H1 (cell line): Measurements from ENCODE around the gene RNF113B. TPM values are rescaled to one million over a fixed set of nuclear protein-coding genes. Genes with fewer than 3 reads are reported as not detected.

Source experiments
- CTCF ChIA-PET: fragments of 300-600 bp; sonication (Branson Sonifier 250); formaldehyde crosslinking; loops from one replicate; lab custom pipeline; 2021; ENCODE audit not compliant: partially characterized antibody; lab: Charles Lee
- POLR2A ChIA-PET: fragments of 300-600 bp; sonication (Branson Sonifier 250); formaldehyde crosslinking; loops from one replicate; lab custom pipeline; 2021; ENCODE audit warnings: inconsistent platforms; ENCODE audit not compliant: partially characterized antibody; lab: Charles Lee
- DNase-seq, 2 experiments: peaks; one replicate each; pipeline versions ENCODE4 v3.0.0 to v3.0.0-alpha.2; 2010 to 2022; ENCODE audit warnings: low spot score in 2 of 2, low read depth in 1 of 2, mixed read lengths in 1 of 2
- FAIRE-seq: peaks from 2 replicates; lab custom pipeline; 2011; peaks lifted over from hg19 to GRCh38; lab: Jason Lieb, UNC
- H2AFZ ChIP-seq: 2 replicates; pipeline ENCODE4 v1.8.1; 2012; ENCODE audit warnings: low read length, inconsistent platforms
- H2AK5ac ChIP-seq: 2 replicates; pipeline ENCODE4 v1.6.1; 2013; ENCODE audit warnings: low read depth, low read length
- H2BK120ac ChIP-seq: replicated peaks from 2 replicates; pipeline ENCODE3; 2013; ENCODE audit warnings: low read depth, low read length, inconsistent platforms
- H2BK12ac ChIP-seq: 2 replicates; pipeline ENCODE4 v1.6.1; 2013; ENCODE audit warnings: low read depth, low read length
- H2BK15ac ChIP-seq: 2 replicates; pipeline ENCODE4 v1.6.1; 2013; ENCODE audit warnings: low read length
- H2BK20ac ChIP-seq: 2 replicates; pipeline ENCODE4 v1.6.1; 2013; ENCODE audit warnings: low read length
- H2BK5ac ChIP-seq: 2 replicates; pipeline ENCODE4 v1.6.1; 2013; ENCODE audit warnings: low read depth, low read length
- H3K14ac ChIP-seq: 2 replicates; pipeline ENCODE4 v1.6.1; 2013; ENCODE audit warnings: inconsistent platforms; ENCODE audit not compliant: insufficient read length
- H3K18ac ChIP-seq: 2 replicates; pipeline ENCODE4 v1.6.1; 2013; ENCODE audit warnings: low read length; ENCODE audit errors: extremely low read depth
- H3K23ac ChIP-seq: 2 replicates; pipeline ENCODE4 v1.6.1; 2013; ENCODE audit warnings: inconsistent platforms; ENCODE audit not compliant: insufficient read length
- H3K23me2 ChIP-seq: 2 replicates; pipeline ENCODE4 v1.6.1; 2013; ENCODE audit warnings: low read depth, low read length
- H3K27ac ChIP-seq: 2 replicates; pipeline ENCODE4 v1.6.1; 2011; ENCODE audit warnings: low read depth, low read length, inconsistent platforms
- H3K27me3 ChIP-seq, 4 experiments: replicated peaks in 1 of 4; 1 replicate in 1 of 4; 2 replicates in 3 of 4; pipeline versions ENCODE4 v1.6.1 to v1.8.1; 2011 to 2013; ENCODE audit warnings: low read length in 3 of 4, mild to moderate bottlenecking in 3 of 4, inconsistent platforms in 2 of 4, mixed read lengths in 2 of 4, moderate library complexity in 1 of 4; ENCODE audit not compliant: control insufficient read depth in 3 of 4, insufficient read depth in 3 of 4; ENCODE audit errors: extremely low read depth in 1 of 4
- H3K36me3 ChIP-seq, 4 experiments: 2 replicates each; pipeline versions ENCODE4 v1.6.1 to v1.8.1; 2011 to 2013; ENCODE audit warnings: mild to moderate bottlenecking in 4 of 4, low read length in 3 of 4, moderate library complexity in 2 of 4, control low read depth in 1 of 4, inconsistent platforms in 1 of 4; ENCODE audit not compliant: insufficient read depth in 4 of 4, control insufficient read depth in 2 of 4
- H3K4ac ChIP-seq: replicated peaks from 2 replicates; pipeline ENCODE3; 2013; ENCODE audit warnings: low read length, low read depth, mixed read lengths, inconsistent platforms; ENCODE audit not compliant: insufficient read length
- H3K4me1 ChIP-seq, 4 experiments: replicated peaks in 1 of 4; 1 replicate in 1 of 4; 2 replicates in 3 of 4; pipeline versions ENCODE4 v1.6.1 to v1.8.1; 2011 to 2013; ENCODE audit warnings: low read length in 3 of 4, inconsistent platforms in 2 of 4, mixed read lengths in 1 of 4; ENCODE audit not compliant: insufficient read depth in 4 of 4, control insufficient read depth in 3 of 4
- H3K4me2 ChIP-seq, 2 experiments: 2 replicates each; pipeline versions ENCODE4 v1.6.1 to v1.8.1; 2011 to 2013; ENCODE audit warnings: low read depth in 2 of 2, low read length in 2 of 2, control low read depth in 1 of 2, inconsistent platforms in 1 of 2, mild to moderate bottlenecking in 1 of 2; ENCODE audit not compliant: insufficient read depth in 1 of 2
- H3K4me3 ChIP-seq, 4 experiments: fragments of 200-600, 300-600 bp in 1 of 4; sonication (generic), shearing (Covaris generic), sonication (Bioruptor Twin) in 1 of 4; 2 replicates each; pipeline versions ENCODE4 v1.5.1 to v1.8.1; 2011 to 2016; ENCODE audit warnings: low read length in 4 of 4, low read depth in 3 of 4, control low read depth in 2 of 4, inconsistent platforms in 2 of 4, mild to moderate bottlenecking in 2 of 4, mixed read lengths in 1 of 4, moderate library complexity in 1 of 4; ENCODE audit not compliant: insufficient read depth in 2 of 4; ENCODE audit errors: extremely low read depth in 1 of 4
- H3K56ac ChIP-seq: replicated peaks from 2 replicates; pipeline ENCODE3; 2013; ENCODE audit warnings: low read depth, mild to moderate bottlenecking, mixed read lengths, low read length, inconsistent platforms; ENCODE audit not compliant: insufficient read length
- H3K79me1 ChIP-seq: 2 replicates; pipeline ENCODE4 v1.6.1; 2013; ENCODE audit warnings: low read depth, low read length, control low read depth
- H3K79me2 ChIP-seq, 2 experiments: 2 replicates each; pipeline versions ENCODE4 v1.6.1 to v1.8.1; 2012 to 2013; ENCODE audit warnings: low read length in 2 of 2, mild to moderate bottlenecking in 2 of 2, inconsistent platforms in 1 of 2; ENCODE audit not compliant: insufficient read depth in 2 of 2, control insufficient read depth in 1 of 2
- H3K9ac ChIP-seq, 4 experiments: replicated peaks in 1 of 4; 1 replicate in 1 of 4; 2 replicates in 3 of 4; pipeline versions ENCODE4 v1.6.1 to v1.8.1; 2011 to 2013; ENCODE audit warnings: low read depth in 3 of 4, low read length in 3 of 4, control low read depth in 2 of 4, mild to moderate bottlenecking in 2 of 4, moderate library complexity in 2 of 4, inconsistent platforms in 1 of 4; ENCODE audit errors: extremely low read depth in 1 of 4
- H3K9me3 ChIP-seq, 2 experiments: 2 replicates each; pipeline versions ENCODE4 v1.6.1 to v1.8.1; 2012 to 2013; ENCODE audit warnings: mild to moderate bottlenecking in 2 of 2, moderate library complexity in 2 of 2, control low read depth in 1 of 2, inconsistent platforms in 1 of 2, low read depth in 1 of 2, low read length in 1 of 2, mixed read lengths in 1 of 2; ENCODE audit not compliant: insufficient read depth in 2 of 2
- H4K20me1 ChIP-seq, 2 experiments: replicated peaks in 1 of 2; 2 replicates each; pipeline versions ENCODE3 to v1.8.1; 2011 to 2013; ENCODE audit warnings: inconsistent platforms in 2 of 2, low read length in 2 of 2, mild to moderate bottlenecking in 1 of 2; ENCODE audit not compliant: insufficient read depth in 2 of 2, control insufficient read depth in 1 of 2
- H4K5ac ChIP-seq: 2 replicates; pipeline ENCODE4 v1.6.1; 2013; ENCODE audit warnings: low read length, low read depth, mixed read lengths, inconsistent platforms; ENCODE audit not compliant: insufficient read length
- H4K8ac ChIP-seq: 2 replicates; pipeline ENCODE4 v1.8.0; 2013; ENCODE audit warnings: mild to moderate bottlenecking, moderate library complexity, low read length, inconsistent platforms; ENCODE audit not compliant: insufficient read depth; ENCODE audit errors: extremely low read depth
- H4K91ac ChIP-seq: replicated peaks from 2 replicates; pipeline ENCODE3; 2013; ENCODE audit warnings: low read length, mixed read lengths, inconsistent platforms; ENCODE audit not compliant: insufficient read length
- ATF2 ChIP-seq: IDR thresholded peaks from 2 replicates; pipeline ENCODE4 v1.6.1; 2012; ENCODE audit warnings: low read length, inconsistent platforms
- BACH1 ChIP-seq: IDR thresholded peaks from 2 replicates; pipeline ENCODE4 v1.6.1; 2012; ENCODE audit warnings: low read length, improper control_type of control experiment
- CTBP2 ChIP-seq: IDR thresholded peaks from 2 replicates; pipeline ENCODE4 v1.7.0; 2011; ENCODE audit warnings: borderline replicate concordance, mild to moderate bottlenecking, moderate library complexity, mixed read lengths, low read length; ENCODE audit not compliant: insufficient read depth, insufficient read length
- KDM1A ChIP-seq: fragments of 200-600, 300-600 bp; sonication (generic); IDR thresholded peaks from 2 replicates; pipeline ENCODE4 v1.7.1; 2016; ENCODE audit warnings: mild to moderate bottlenecking, low read length, borderline replicate concordance
- KDM4A ChIP-seq: IDR thresholded peaks from one replicate; pipeline ENCODE4 v1.7.1; 2012; ENCODE audit warnings: low read depth, mild to moderate bottlenecking, moderate library complexity, low read length, inconsistent platforms; ENCODE audit not compliant: severe bottlenecking
- MAX ChIP-seq: IDR thresholded peaks from 2 replicates; pipeline ENCODE4 v1.6.1; 2012; ENCODE audit warnings: inconsistent platforms
- PHF8 ChIP-seq: fragments of 200-600 bp; sonication (generic); conservative IDR thresholded peaks from 2 replicates; pipeline ENCODE4 v1.7.1; 2012; ENCODE audit warnings: low read depth, mild to moderate bottlenecking, inconsistent platforms, low read length, moderate library complexity
- RBBP5 ChIP-seq: IDR thresholded peaks from 2 replicates; pipeline ENCODE4 v1.7.1; 2012; ENCODE audit warnings: low read depth, mild to moderate bottlenecking, inconsistent platforms, low read length, moderate library complexity, borderline replicate concordance
- WGBS, 2 experiments: shearing (Covaris generic) in 1 of 2; methylation state at CpG; one replicate each; pipeline versions ENCODE4 v1.1.6 to v1.1.7; 2013 to 2015; ENCODE audit warnings: low lambda C conversion rate in 2 of 2, mixed read lengths in 2 of 2, inconsistent platforms in 1 of 2, low coverage in 1 of 2, missing lambda C conversion rate in 1 of 2; ENCODE audit not compliant: insufficient replicate concordance in 2 of 2, insufficient coverage in 1 of 2, insufficient read length in 1 of 2; ENCODE audit errors: extremely low coverage in 1 of 2, missing lambda C conversion rate in 1 of 2; 5-methylcytosine and 5-hydroxymethylcytosine counted together
- polyA plus RNA-seq, 7 experiments: library from polyadenylated mRNA; depleted of rRNA in 3 of 7; stranded (reverse) in 5 of 7; unstranded in 2 of 7; fragments of >200 nt in 5 of 7; fragments of 200-250 nt in 2 of 7; gene quantifications; 1 replicate in 5 of 7; 2 replicates in 1 of 7; 4 replicates in 1 of 7; pipeline versions ENCODE4 v1.2.1 to v1.2.3, GENCODE V29; 2011 to 2013; ENCODE audit warnings: missing spikeins in 2 of 7, mixed read lengths in 2 of 7
- total RNA-seq: library from RNA; stranded (reverse); fragmentation: NEBNext Ultra II Directional; extraction: Animal tissue kit (Norgen Biotek cat#: 25700); gene quantifications from 2 replicates; pipeline ENCODE4 v1.2.1, GENCODE V29; 2021

Gene RNF113B
- total and polyA plus RNA-seq, 2 of the 8 experiments (the other 6 are each of a cell fraction or from before 2014, with no cell fraction given), result not detected

- no peak for TF ChIP-seq RBBP5
- no peak for TF ChIP-seq ATF2
- TF ChIP-seq MAX, result no peak
- TF ChIP-seq KDM4A, result no peak
- no peak for TF ChIP-seq PHF8
- TF ChIP-seq BACH1, result no peak
- no peak for TF ChIP-seq KDM1A
- no peak for TF ChIP-seq CTBP2
- no peak overlapping the region for H4K91ac ChIP-seq
- no peak overlapping the region for H3K4me3 ChIP-seq
- peaks cover 12 to 26% (median 19%) of the 10 kb centered on the region in 4 experiments for H3K4me1 ChIP-seq
- no peak for FAIRE-seq
- H2AFZ ChIP-seq, result no peak overlapping the region
- no peak overlapping the region for H2BK15ac ChIP-seq
- no peak overlapping the region for H2BK20ac ChIP-seq
- no peak overlapping the region for H3K14ac ChIP-seq
- no peak overlapping the region for H2BK5ac ChIP-seq
- no peak overlapping the region for H2BK12ac ChIP-seq
- no peaks in the 10 kb centered on the region for H3K23me2 ChIP-seq
- no peak overlapping the region for H2AK5ac ChIP-seq
- CTCF ChIA-PET, result interaction anchor here (0.7 to 1.3 kb wide), 5 partner anchors 9 to 141 kb away, joined by 3 read pairs; no protein-coding TSS in a partner anchor
- no peaks in the 10 kb centered on the region for H3K9me3 ChIP-seq
- H3K36me3 ChIP-seq, result peaks cover 0 to 3% (median 1%) of the 10 kb centered on the region in 4 experiments; a peak in 2 of 8 replicates
- H3K56ac ChIP-seq, result no peak overlapping the region
- no peak overlapping the region for H3K27ac ChIP-seq
- WGBS, 2 experiments, result 88% methylated on average over 7 of the region's 7 CpGs; no CpG with 5 or more reads in 1 of the 2 experiments
- H4K5ac ChIP-seq, result no peak overlapping the region
- no peak overlapping the region; a peak in 1 of 4 replicates for H3K4me2 ChIP-seq
- no peak overlapping the region for H4K8ac ChIP-seq
- H3K4ac ChIP-seq, result no peak overlapping the region
- H3K18ac ChIP-seq, result no peak overlapping the region
- peaks cover 2 to 4% of the 10 kb centered on the region in 2 experiments for H4K20me1 ChIP-seq
- H3K79me1 ChIP-seq, result peaks cover 7% of the 10 kb centered on the region; the same call in 1 of the 2 replicates
- no peaks in the 10 kb centered on the region for H3K27me3 ChIP-seq
- no peak overlapping the region for H2BK120ac ChIP-seq
- H3K23ac ChIP-seq, result no peak overlapping the region
- POLR2A ChIA-PET, result interaction anchor here (1.4 kb wide), 1 partner anchor 9 kb away, joined by 6 read pairs; no protein-coding TSS in a partner anchor
- H3K79me2 ChIP-seq, result peaks cover 0 to 69% of the 10 kb centered on the region in 2 experiments; a peak in 3 of 4 replicates
- no peak overlapping the region for H3K9ac ChIP-seq
- no peak for DNase-seq
These were observed 2.8 kb downstream of the RNF113B start for GRCh38 chr13:98174307-98174706.
